Ramos (cell line): ENCODE results near the gene RBM28.

ENCODE experiments used
- in situ Hi-C: fragments of 300-500 bp; cut with MboI; formaldehyde crosslinking; loops from one replicate; pipeline ENCODE4 v1.14.3; 2022; ENCODE audit warnings: low sequenced_read_pairs; ENCODE audit not compliant: unreplicated experiment

Gene RBM28

GRCh38 chr7:128351296-128352152 is 7.8 kb upstream of the RBM28 start:
- in situ Hi-C loops = no loop called here

GRCh38 chr7:128350708-128351295 is 7.1 kb upstream of the RBM28 start:
- in situ Hi-C loops = no loop called here

GRCh38 chr7:128349466-128349825 is 5.7 kb upstream of the RBM28 start:
- in situ Hi-C loops = no loop called here

- in situ Hi-C loops = no loop called here
Observed at GRCh38 chr7:128347647-128348097, 4.0 kb upstream of the RBM28 start.

- in situ Hi-C loops = no loop called here
Observed at GRCh38 chr7:128344431-128344774, 695 bp upstream of the RBM28 start.

- in situ Hi-C loops = no loop called here
Observed at GRCh38 chr7:128341733-128342132, 2.0 kb downstream of the RBM28 start.

GRCh38 chr7:128335730-128336129 is 8.0 kb downstream of the RBM28 start:
- in situ Hi-C loops = no loop called here

GRCh38 chr7:128324368-128324680 is 19.4 kb downstream of the RBM28 start:
- in situ Hi-C loops = no loop called here

GRCh38 chr7:128323459-128324367 is 20.0 kb downstream of the RBM28 start:
- in situ Hi-C loops = no loop called here

GRCh38 chr7:128323040-128323439 is 20.7 kb downstream of the RBM28 start:
- in situ Hi-C loops = no loop called here

- in situ Hi-C loops = no loop called here
Observed at GRCh38 chr7:128322040-128322643, 21.6 kb downstream of the RBM28 start.

GRCh38 chr7:128321044-128321422 is 22.7 kb downstream of the RBM28 start:
- in situ Hi-C loops = no loop called here

- in situ Hi-C loops = no loop called here
Observed at GRCh38 chr7:128318691-128319090, 25.0 kb downstream of the RBM28 start.

GRCh38 chr7:128311013-128311412 is 32.7 kb downstream of the RBM28 start:
- in situ Hi-C loops = no loop called here

GRCh38 chr7:128310499-128310898 is 33.2 kb downstream of the RBM28 start:
- in situ Hi-C loops = no loop called here

- in situ Hi-C loops = no loop called here
Observed at GRCh38 chr7:128309976-128310375, 33.7 kb downstream of the RBM28 start.

- in situ Hi-C loops = no loop called here
Observed at GRCh38 chr7:128309124-128309523, 34.6 kb downstream of the RBM28 start.

- in situ Hi-C loops = no loop called here
Observed at GRCh38 chr7:128307061-128307460, 36.6 kb downstream of the RBM28 start.

- in situ Hi-C loops = no loop called here
Observed at GRCh38 chr7:128304212-128304611, 39.5 kb downstream of the RBM28 start.

- in situ Hi-C loops = no loop called here
Observed at GRCh38 chr7:128303643-128304042, 40.1 kb downstream of the RBM28 start.

GRCh38 chr7:128303133-128303532 is 40.6 kb downstream of the RBM28 start:
- in situ Hi-C loops = no loop called here
